Inflammatory macrophage (primary cell): Measurements from ENCODE around the gene SREBF1.

Experiments used
- DNase-seq, 2 donors: peaks; one replicate each; pipeline ENCODE4 v3.0.0-alpha.2; 2020 to 2022

SREBF1 gene

GRCh38 chr17:17792037-17792550 lies 44.7 kb downstream of the SREBF1 start:
- no peak for DNase-seq

GRCh38 chr17:17790637-17791464 lies 45.9 kb downstream of the SREBF1 start:
- DNase-seq, result no peak

DNA sequence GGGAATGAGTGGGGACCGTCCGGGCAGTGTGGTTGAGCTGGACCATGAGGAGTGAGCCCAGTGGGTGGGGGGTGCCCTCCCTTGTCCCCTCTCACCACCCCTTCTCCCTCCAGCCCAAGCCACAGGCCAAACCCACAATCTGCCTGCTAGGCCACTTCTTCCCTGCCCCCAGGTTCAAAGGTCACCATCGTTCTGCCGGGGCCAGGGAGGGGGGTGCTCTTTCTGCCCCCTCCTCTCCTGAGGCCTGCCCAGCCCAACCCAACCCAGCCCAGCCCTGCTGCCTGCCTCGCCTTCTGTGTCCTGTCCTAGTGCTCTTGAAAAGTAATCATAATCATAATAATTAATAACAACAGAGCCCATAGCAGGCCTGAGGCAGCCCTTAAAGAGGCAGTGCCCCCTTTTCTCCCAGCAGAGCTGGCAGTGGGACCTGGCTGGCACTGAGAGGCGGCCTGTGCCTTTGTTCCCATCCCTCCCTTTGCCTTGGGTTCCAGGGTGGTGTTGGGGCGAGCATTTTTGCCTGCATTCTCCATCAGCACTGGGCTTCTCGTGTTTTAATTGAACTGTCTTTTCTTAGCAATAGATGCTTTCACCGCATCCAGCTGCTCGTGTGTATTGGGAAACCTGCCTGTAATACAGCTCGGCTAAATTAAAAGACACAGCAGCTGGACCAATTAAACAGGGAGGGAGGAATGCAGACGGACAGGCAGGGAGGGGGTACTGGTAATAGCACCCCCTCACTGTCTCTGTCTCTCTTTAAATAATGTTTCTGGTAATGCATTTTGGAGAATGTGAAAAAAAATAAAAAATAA lies 46.8 kb downstream of the SREBF1 start:
- no peak for DNase-seq

DNA sequence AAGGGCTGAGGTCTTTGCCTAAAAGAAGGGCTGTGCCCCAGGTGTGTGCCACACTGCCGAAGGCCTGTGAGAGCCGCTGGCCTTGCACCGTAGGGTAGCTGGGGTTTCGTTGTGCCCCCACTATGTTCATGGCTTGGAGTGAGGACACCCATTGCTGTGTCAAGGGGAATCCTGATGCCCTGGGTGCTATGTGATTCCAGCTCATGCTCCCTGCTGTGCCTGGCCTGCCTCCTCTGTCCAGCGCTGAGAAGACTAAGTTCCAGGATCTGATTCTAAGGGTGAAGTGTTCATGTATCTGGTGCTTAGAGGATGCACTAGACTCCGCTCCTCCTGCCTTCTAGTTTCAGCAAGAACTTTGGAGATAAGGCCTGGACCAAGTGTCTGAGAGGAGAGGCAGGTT lies 47.4 kb downstream of the SREBF1 start:
- DNase-seq, result no peak

DNA sequence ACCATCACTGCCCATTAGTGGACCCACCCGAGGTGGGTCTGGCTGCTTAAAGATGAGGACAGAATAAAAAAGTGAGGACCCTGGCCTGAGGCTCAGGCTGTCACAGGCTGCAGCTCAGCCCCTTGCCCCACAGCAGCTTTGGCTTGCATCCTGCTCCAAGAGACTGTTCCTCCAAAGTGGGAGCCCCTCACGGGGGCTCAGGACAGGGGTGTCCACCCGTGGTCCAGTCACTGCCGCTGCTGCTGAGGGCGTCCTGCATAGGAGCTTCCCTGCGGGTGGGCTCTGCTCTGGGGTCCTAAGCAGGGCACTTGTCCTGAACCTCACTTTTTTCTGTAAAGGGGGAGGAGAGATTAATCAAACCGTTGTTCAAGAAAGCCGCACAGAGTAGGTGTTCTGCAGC lies 47.8 kb downstream of the SREBF1 start:
- no peak for DNase-seq

- no peak for DNase-seq
Observed at GRCh38 chr17:17787568-17787967, 49.2 kb downstream of the SREBF1 start.

DNA sequence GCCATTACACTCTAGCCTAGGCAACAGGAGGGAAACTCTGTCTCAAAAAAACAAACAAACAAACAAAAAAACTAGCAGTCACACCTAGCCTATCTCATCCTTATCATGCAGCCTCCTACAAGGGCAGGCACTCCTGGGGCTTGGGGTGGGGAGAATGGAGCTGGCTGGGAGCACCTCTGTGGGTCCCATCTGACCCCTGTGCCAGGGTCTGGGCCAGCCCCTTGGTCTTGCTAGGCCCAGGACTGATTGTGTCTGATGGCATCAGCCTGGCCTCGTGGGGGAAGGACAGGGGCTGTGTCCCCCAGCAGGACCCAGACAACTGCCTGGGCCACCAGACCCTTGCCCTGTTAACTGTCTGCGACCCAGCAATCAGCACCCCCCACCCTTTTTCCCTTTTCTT lies 49.8 kb downstream of the SREBF1 start:
- no peak for DNase-seq

DNA sequence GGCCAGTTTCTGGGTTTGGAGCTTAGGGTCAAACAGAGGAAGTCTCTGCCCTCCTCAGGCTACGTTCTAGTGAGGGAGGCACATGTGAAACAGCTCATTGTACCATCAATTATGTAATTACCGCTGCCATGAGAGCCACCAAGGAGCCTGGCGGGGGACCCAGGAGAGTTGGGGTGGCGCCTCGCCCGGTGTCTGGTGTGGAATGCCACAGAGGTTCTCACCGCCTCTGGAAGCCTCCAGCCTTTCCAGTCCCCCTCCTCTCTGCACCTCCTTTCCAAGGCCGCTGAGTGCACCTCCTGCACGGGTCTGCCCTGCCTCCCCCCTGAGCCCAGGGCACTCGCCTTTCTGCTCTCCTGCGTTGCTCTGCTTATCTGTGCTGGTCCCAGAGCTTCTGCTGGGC lies 51.4 kb downstream of the SREBF1 start:
- no peak for DNase-seq

DNA sequence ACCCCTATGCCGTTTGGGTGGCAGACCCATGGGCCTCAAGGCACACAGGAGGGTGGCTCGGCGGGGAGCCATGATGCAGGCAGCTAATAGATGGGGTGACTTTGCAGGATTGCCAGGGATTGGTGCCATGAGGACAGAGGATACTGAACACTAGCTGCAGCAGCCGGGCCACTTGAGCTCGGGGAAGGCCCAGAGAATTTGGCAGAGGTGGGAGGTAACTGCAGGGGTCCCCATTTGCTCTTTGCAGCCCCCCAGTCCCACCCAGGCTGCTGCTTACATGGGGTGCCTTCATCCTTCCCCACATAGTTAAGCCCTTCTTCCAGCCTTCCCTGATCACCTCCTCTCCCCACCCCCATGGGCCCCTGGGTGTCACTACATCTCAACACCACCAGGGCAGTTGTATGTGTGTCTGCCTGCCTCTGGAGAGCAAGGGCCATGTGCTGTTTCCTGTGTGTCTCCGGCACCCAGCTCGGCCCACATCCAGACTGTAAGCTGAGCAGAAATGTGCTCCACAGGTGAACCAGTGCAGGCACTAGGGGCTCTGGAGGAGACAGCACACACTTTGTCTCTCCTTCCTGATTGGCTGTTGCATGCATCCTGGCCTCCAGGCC lies 52.0 kb downstream of the SREBF1 start:
- DNase-seq, result no peak

DNA sequence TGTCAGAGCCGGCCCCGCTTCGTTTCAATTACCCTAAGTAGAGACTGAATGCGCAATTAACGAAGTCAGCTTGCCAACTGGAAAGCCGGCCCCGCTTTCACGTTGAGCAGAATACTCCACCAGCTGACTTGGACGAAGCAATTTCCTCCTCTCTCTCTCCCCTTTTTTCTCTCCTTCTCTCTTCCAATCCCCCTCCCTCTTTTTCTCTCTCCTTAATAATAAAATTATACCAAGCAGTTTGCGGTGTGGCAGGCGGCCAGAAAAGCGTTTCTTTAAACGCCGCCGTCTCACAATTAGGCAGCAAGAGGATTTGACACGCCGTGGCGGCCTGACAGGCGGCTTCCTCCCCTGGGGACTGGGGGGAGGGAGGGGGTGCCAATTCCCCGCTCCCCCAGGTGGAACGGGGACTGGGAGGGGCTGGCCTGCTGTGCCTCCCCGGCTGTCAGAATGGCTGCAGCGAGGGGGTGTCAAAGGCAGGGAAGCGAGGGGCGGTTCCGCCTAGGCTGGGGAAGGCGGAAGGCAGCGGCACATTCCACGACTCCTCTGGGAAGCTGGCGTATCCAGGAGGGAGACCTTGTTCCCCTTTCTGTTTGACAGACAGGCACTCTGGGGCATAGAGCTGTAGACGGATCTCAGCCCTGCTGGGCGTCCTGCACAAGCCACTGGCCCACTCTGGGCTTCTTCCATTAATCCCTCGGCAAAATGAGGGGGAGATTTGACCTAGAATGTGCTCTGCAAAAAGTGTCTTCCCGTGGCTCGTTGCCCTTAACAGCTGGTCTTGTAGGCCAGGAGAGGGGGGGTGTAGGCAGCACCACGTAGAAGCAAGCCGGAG lies 52.7 kb downstream of the SREBF1 start:
- DNase-seq, result no peak

DNA sequence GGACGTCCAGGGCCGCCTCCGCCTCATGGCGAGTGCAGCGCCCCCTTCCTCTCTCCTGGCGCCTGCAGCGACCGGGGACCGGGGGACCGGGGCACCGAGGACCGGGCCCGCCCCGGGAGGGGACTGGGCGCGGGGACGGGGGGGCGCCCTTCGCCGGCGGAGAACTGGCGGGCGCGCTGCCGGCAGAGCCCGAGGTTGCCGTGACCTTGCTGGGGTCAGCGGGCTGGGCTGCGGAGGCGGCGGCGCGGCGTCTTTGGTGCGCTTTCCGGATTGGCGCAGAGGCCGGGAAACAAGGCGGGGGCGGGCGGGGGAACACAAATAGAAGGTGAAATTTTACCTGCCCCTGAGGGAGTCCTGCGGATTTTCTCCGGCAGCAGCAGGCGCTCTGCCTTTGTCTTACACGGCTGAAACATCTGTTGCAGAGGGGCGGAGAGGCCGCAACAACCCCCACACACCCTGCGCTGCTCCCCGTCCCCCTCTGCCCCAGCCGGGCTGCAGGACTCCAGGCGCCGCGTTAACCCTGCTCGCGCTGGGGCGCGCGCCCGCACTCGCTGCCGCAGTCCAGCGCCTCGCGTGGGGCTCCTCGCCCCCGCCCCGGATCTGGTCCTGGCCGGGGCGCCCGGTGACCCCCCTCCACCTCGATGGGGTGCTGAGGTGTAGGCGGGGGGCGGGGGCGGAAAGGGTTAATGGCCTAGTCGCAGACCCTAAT lies 53.5 kb downstream of the SREBF1 start:
- peak in 1 of 2 donors; percentile 20 for DNase-seq

GRCh38 chr17:17782523-17783115 lies 54.2 kb downstream of the SREBF1 start:
- no peak for DNase-seq

GRCh38 chr17:17781591-17782496 lies 54.9 kb downstream of the SREBF1 start:
- DNase-seq, result no peak

GRCh38 chr17:17780922-17781590 lies 55.7 kb downstream of the SREBF1 start:
- DNase-seq, result peak in 1 of 2 donors; percentile 10

- no peak for DNase-seq
Observed at GRCh38 chr17:17779015-17779611, 57.7 kb downstream of the SREBF1 start.

DNA sequence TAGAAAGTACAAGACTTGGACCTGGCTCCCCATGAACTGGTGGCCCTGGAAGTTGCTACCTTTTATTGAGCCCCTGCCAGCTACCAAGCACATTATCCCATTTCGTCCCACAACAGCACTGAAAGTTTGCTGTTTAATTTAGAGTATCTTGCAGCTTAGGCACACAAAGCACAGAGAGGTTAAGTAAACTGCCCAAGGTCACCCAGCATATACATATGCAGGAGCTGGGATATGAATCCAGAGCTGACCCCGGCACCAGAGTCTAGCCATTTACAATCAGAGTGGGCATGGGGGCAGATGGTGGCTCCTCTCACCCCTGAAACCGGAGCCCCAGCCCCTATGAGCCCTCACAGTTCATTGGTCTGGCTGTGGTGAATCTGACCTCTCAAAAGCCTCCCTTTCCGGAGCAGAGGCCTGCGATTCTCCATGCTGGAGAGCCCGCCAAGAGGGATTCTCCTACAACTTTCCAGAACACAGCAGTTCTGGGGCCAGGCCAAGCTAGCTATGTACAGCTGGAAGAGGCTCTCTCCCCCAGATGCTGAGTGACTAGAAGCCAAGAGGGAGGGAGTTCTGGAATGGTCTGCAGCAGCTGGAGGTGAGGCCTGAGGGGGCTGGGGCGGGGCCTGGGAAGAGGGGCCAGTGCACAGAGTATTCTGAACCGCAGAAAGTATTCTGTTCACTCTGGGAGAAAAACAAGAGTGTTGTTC lies 58.3 kb downstream of the SREBF1 start:
- no peak for DNase-seq

DNA sequence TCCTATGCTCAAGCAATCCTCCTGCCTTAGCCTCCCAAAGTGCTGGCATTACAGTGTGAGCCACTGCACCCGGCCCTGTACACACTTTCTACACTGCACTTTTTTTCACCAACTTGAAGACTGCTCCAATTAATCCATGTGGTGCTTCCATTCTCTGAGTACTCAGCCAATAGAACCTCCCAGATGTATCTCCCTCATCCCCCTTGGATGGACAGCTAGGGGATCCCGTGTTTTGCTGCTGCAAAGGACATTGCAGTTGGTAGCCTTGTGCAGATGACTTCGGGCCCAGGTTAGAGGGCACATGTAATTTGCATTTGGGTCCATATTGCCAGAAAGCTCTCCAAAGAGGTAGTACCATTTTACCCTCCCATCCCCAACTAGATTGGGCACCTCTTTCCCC lies 59.9 kb downstream of the SREBF1 start:
- DNase-seq, result no peak
